Measurements from ENCODE around the gene RGCC. TPM values are rescaled to one million over a fixed set of nuclear protein-coding genes. Genes with fewer than 3 reads are reported as not detected.
A peak's percentile ranks its signal among the peaks of the same experiment; 100 is the strongest.

The RGCC gene
- total RNA-seq, 4 donors from 2014 or later = 68.2 to 148 (median 98.6) TPM

DNA sequence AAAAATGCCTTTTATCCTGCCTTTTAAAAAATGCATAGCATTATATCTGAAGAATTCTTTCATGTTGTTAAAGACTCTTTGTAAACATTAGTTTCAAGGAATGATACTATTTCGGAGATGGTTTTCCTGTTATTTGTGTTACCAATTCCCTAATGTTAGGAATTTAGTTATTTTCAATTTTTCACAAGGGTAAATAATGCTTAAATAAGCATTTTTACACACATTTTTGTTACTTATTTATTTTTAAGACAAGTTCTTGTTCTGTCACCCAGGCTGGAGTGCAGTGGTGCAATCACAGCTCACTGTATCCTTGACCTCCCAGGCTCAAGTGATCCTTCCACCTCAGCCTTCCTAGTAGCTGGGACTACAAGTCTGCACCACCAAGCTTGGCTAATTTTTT is 49.0 kb downstream of the RGCC start:
- intact Hi-C loops (cut with DNase I; ENCODE audit: low total_unique reads) = no loop called here
- no peak for DNase-seq (ENCODE audit: low spot score in 2 of 2)
- WGBS, 2 donors = 90 to 97% methylated on average over 1 of the region's 1 CpG
- no peak overlapping the region for H3K4me3 ChIP-seq (ENCODE audit: low read depth, poor library complexity, severe bottlenecking)
- no peak for TF ChIP-seq POLR2A (IDR thresholded peaks at IDR 0.05)
- TF ChIP-seq, protein P1, sequence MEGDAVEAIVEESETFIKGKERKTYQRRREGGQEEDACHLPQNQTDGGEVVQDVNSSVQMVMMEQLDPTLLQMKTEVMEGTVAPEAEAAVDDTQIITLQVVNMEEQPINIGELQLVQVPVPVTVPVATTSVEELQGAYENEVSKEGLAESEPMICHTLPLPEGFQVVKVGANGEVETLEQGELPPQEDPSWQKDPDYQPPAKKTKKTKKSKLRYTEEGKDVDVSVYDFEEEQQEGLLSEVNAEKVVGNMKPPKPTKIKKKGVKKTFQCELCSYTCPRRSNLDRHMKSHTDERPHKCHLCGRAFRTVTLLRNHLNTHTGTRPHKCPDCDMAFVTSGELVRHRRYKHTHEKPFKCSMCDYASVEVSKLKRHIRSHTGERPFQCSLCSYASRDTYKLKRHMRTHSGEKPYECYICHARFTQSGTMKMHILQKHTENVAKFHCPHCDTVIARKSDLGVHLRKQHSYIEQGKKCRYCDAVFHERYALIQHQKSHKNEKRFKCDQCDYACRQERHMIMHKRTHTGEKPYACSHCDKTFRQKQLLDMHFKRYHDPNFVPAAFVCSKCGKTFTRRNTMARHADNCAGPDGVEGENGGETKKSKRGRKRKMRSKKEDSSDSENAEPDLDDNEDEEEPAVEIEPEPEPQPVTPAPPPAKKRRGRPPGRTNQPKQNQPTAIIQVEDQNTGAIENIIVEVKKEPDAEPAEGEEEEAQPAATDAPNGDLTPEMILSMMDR (IDR thresholded peaks at IDR 0.05) = no peak

DNA sequence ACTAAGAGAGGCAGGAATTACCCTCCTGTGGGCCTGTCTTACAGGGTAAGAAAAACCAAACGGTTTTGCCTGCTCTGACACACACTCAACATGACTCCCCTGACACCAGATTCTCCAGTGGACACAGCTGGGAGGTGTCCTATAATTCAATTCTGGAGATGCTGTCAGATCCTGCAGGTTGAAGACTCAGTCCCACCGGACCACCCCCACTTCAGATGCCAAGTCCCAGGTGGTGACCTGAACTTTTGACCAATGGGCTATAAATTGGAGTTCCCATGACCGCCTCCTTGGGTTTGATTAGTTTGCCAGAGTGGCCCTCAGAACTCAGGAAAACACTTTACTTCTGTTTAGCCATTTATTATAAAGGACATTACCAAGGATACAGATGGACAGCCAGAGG is 52.6 kb downstream of the RGCC start:
- no peak overlapping the region for H3K4me3 ChIP-seq (ENCODE audit: low read depth, poor library complexity, severe bottlenecking)
- no peak for TF ChIP-seq POLR2A (IDR thresholded peaks at IDR 0.05)
- TF ChIP-seq, protein P1 (IDR thresholded peaks at IDR 0.05) = no peak
- intact Hi-C loops (cut with DNase I; ENCODE audit: low total_unique reads) = no loop called here
- peak in 1 of 2 donors; percentile 68 for DNase-seq (ENCODE audit: low spot score in 2 of 2)
- 62 to 85% methylated on average over 3 of the region's 3 CpGs for WGBS, 2 donors

DNA sequence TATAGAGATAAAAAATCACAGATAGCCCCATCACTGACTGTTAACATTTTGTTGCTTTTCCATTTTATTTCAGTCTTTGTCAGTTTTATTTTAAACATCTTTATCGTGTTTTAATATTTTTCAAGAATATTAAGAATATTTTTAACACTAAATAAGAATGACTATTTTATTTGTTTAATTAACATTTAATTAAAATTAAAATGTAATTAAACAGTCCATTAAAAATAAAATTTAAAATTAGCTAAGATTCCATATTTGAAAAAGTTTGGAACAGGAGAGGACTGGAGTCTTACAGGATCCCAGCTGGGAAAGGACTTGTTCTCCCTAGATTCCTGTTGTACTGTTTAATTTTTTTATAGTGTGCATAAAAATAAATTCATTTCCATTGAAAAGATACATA is 54.5 kb downstream of the RGCC start:
- 92 to 100% methylated on average over 1 of the region's 1 CpG for WGBS, 2 donors
- no peak for TF ChIP-seq POLR2A (IDR thresholded peaks at IDR 0.05)
- H3K4me3 ChIP-seq (ENCODE audit: low read depth, poor library complexity, severe bottlenecking) = no peak overlapping the region
- DNase-seq (ENCODE audit: low spot score in 2 of 2) = no peak
- intact Hi-C loops (cut with DNase I; ENCODE audit: low total_unique reads) = no loop called here

DNA sequence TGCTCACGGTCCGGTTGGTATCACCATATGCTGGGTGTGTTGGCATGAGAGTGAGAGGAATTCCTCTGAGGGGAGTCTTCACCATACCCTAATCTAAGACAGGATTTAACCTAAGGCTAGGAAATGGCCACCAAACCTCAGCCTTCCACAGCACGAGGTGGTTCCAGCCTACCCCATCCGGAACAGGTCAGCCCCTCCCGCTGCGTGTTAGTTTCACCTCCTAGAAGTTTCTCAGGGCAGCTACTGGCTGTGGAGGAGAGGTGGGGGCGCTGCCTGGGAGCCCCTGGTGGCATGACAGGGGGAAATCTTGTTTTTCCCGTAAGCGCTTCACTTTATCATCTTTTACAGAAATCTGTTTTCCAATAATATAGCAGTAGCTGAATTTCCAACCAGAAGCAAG is 55.1 kb downstream of the RGCC start:
- no peak for TF ChIP-seq POLR2A (IDR thresholded peaks at IDR 0.05)
- TF ChIP-seq, protein P1 (IDR thresholded peaks at IDR 0.05) = no peak

DNA sequence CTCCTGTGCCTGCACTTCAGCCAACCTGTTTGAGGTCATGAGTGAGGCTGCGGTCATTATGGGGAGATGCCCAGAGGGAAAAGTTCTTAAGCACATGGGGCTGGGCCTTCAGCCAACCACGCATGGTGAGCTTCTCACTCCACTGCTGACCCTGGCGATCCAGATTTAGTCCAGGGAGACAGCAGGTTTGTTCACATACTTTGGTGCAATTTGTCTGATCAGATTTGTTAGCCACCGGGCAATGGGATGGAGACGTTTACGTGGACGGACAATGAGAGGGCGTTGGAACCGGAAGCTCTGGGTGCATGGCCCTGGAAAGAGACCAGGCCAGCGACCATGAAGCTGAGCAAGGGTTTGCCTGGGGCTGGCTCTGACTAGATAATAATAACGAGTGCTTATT is 56.2 kb downstream of the RGCC start:
- intact Hi-C loops (cut with DNase I; ENCODE audit: low total_unique reads) = no loop called here
- DNase-seq (ENCODE audit: low spot score in 2 of 2) = peak in 1 of 2 donors; percentile 53
- no peak for TF ChIP-seq POLR2A (IDR thresholded peaks at IDR 0.05)
- TF ChIP-seq, protein P1 (IDR thresholded peaks at IDR 0.05) = no peak
- 91 to 95% methylated on average over 11 of the region's 11 CpGs for WGBS, 2 donors
- H3K4me3 ChIP-seq (ENCODE audit: low read depth, poor library complexity, severe bottlenecking) = no peak overlapping the region

More for the DNA sequence above, 55.1 kb downstream of the RGCC start:
- H3K4me3 ChIP-seq (ENCODE audit: low read depth, poor library complexity, severe bottlenecking) = no peak overlapping the region
- intact Hi-C loops (cut with DNase I; ENCODE audit: low total_unique reads) = no loop called here
- WGBS, 2 donors = 92 to 94% methylated on average over 9 of the region's 9 CpGs
- peak in 1 of 2 donors; percentile 29 for DNase-seq (ENCODE audit: low spot score in 2 of 2)

DNA sequence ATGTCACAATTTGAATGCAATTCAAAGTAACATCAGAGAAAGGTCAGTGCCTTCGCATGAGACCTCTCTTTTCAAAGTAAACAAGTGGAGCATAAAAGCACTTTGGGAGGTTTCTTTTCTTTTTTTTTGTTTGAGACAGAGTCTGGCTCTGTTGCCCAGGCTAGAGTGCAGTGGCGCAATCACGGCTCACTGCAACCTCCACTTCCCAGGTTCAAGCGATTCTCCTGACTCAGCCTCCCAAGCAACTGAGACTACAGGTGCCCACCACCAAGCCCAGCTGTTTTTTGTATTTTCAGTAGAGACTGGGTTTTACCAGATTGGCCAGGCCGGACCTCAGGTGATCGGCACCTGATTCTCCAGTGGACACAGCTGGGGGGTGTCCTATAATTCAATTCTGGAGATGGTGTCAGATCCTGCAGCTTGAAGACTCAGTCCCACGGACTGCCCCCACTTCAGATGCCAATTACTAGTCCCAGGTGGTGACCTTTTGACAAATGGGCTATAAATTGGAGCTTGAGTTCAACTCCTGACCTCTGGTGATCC is 57.6 kb downstream of the RGCC start:
- H3K4me3 ChIP-seq (ENCODE audit: low read depth, poor library complexity, severe bottlenecking) = no peak overlapping the region
- DNase-seq (ENCODE audit: low spot score in 2 of 2) = peak in 1 of 2 donors; percentile 54
- 88 to 92% methylated on average over 7 of the region's 7 CpGs for WGBS, 2 donors
- TF ChIP-seq POLR2A (IDR thresholded peaks at IDR 0.05) = no peak
- TF ChIP-seq, protein P1 (IDR thresholded peaks at IDR 0.05) = no peak
- intact Hi-C loops (cut with DNase I; ENCODE audit: low total_unique reads) = no loop called here

All from lower leg skin (tissue), 4 donors.